ENCODE measurements around the gene SLC66A3.
"Not testable (repeated sequence)": the region's sequence is repeated elsewhere in the genome, so short reads cannot be mapped to it uniquely, and the experiment has no call there.

SLC66A3 gene

GRCh38 chr2:11165046-11165445 lies 9.8 kb downstream of the SLC66A3 start:
- not testable (repeated sequence) for DNase-seq

DNA sequence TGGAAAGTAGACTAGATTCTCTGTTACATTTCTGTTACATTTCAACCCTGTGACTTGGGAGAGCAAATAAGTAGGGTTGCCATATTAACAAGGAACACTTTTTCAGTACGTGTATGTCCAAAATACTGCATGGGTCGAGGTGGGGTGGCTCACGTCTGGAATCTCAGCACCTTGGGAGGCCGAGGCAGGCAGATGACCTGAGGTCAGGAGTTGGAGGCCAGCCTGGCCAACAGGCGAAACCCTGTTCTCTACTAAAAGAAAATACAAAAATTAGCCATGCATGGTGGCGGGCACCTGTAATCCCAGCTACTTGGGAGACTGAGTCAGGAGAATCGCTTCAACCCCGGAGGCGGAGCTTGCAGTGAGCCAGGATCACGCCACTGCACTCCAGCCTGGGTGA lies 11.2 kb downstream of the SLC66A3 start:
- DNase-seq: no peak

DNA sequence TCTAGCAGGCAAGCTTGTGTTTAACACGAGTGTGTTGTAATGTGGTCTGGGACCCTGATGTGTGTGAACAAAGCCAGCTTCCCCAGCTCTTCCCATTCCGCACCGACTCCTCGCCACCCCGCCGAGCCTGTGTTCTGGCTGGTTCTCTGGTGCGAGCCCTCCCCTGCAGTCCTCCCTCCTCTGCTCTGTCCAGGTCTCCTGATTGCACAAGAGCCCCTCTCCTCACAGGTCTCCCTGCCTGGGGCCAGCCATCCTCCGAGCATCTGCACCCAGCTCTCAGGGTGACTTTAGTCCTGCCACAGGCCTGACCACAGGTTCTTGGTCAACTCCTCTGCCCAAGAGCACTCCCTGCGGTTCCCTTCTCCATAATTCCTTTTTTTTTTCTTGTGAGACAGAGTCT lies 13.2 kb downstream of the SLC66A3 start:
- DNase-seq: no peak

DNA sequence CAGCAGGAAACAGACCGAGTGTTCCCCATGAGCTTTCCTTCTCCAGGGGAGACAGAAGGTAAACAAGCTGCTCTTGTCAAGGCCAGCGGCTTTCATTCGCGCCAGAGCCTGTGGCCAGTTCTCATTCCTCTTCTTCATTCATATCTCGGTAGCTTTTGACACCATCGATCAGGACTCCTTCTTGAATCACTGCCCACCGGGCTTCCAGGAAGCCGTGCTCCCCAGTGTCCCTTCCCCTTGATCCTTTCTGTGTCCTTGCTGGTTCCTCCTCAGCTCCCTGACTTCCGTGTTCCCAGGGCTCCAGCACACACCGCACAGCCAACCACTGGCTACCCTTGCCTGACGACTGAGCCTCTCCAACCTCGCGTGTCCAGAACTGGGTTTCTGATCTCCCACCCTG lies 14.1 kb downstream of the SLC66A3 start:
- no peak for DNase-seq

DNA sequence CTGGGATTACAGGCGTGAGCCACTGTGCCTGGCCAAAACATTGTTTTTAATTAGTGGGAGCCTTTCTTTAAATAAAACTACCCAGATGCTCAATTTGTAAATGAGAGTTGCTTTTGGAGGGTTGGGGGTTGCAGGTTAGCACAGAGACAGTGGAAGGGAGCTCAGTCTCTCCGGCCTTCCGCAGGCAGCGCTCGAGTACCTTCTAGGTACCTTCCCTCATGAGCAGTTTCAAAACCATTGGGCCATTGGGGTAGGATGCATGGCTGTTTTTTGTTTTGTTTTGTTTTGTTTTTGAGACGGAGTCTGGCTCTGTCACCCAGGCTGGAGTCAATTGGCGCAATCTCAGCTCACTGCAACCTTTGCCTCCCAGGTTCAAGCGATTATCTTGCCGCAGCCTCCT lies 19.0 kb downstream of the SLC66A3 start:
- no peak for DNase-seq

GRCh38 chr2:11175293-11175795 lies 20.1 kb downstream of the SLC66A3 start:
- DNase-seq: no peak

GRCh38 chr2:11177871-11178690 lies 22.8 kb downstream of the SLC66A3 start:
- no peak for DNase-seq

DNA sequence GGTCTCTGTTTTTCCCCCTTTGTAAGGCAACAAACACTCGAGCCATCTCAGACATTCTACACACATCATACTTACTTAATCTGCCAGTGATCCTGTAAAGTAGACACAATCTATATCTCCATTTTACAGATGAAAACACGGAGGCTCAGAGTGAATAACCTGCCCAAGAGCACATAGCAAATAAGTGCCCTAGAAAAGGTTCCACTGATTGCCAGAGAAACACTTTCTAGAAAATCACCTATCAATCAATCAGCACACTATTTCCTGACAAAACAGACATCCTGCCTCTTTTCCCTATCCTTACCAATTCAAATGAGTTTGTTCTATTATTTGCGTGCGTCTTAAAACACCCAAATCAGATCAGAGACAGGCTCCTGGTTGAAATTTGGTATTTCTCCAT lies 23.9 kb downstream of the SLC66A3 start:
- DNase-seq: no peak

DNA sequence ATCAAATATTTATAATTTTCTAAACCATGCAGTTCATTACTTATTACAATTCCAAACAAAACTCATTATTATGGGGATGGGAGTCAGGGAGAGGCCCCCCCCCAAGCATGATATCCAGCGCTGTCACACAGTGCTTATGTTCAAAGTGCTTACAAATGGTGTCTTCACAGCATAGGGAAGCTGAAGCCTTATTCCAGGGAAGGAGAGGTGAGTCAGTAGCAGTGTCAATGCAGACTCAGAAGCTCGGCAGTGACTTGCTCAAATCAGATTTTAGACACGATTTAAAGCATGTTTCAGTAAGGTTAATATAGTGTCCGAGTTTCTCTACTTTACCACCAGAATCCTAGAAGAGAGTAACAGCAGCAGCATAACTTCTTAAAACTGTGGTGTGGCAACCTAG lies 24.6 kb downstream of the SLC66A3 start:
- no peak for DNase-seq

- DNase-seq: no peak
Observed at GRCh38 chr2:11180653-11181052, 25.4 kb downstream of the SLC66A3 start.

DNA sequence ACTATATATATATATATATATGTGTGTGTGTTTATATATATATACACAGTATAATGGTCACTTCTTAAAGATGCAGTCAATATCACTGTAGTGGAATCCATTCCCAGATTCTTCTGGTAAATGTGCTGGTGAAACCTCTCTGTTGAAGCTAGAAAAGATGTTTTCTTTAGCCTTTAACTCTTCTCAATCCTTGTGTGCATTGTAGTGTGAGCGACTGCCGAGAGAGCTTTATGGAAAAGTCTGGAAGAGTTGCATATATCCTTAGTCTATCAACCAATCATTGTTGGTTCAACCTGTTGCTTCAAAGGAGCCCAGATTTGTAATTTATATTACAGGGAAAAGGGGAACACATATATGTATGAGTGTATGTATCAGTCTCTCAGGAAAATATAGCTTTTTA lies 27.7 kb downstream of the SLC66A3 start:
- no peak for DNase-seq

DNA sequence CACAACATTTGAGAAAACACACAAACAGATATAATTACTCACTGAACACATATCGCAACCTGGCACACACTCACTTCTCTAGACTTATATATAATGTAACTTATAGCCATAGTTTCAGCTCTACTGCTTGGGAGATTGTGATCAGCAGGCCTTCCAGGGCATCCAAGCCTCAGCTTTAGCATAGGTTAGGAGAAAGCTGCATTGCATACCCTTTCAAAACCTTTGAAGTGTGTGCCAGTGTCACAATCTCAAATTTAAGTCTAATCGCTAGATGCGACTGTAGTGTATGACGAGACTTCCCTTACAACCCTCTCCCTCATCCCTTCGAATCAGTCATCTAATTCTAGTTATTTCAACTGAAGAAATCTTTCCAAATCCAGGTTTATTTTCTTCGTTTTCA lies 30.9 kb downstream of the SLC66A3 start:
- no peak for DNase-seq

GRCh38 chr2:11187083-11187619 lies 31.9 kb downstream of the SLC66A3 start:
- no peak for DNase-seq

GRCh38 chr2:11187731-11188130 lies 32.5 kb downstream of the SLC66A3 start:
- DNase-seq: no peak

- DNase-seq: no peak
Observed at GRCh38 chr2:11196246-11196645, 41.0 kb downstream of the SLC66A3 start.

DNA sequence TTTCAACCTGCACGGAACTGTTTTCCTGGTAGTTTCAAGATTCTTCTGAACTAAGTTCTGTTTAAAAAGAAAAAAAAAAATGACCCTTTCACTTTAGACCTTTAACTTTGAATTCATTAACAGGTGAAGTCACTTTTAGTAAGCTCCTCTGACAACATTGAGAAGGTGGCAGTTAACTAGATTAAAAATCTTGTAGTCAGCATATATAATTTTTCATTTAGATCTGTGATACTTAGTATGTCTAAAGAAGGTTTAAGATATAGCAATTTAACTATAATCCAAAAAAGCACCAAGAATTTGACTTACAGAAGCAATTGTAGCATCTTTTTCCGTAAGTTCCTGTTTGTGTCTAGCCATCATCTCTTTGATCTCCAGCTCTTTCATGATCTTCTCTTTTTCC lies 45.4 kb downstream of the SLC66A3 start:
- DNase-seq: no peak

DNA sequence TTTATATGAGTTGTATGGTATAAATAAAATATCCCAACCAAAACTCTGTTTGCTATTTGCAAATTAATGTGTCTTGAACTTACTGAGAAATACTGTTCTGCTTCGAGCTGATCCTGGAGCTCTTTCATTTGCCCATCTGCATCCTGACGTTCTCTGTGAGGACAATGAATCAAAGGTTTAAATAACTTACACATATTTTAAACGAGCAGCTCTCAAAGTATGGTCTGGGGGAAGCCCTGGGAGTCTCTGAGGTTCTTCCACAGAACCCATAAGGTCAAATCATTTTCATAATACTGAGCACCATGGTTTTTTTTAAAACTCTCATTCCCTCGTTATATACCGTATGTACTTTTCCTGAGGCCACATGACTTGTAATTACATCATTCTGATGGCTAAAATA lies 46.7 kb downstream of the SLC66A3 start:
- DNase-seq: no peak

GRCh38 chr2:11203480-11203879 lies 48.2 kb downstream of the SLC66A3 start:
- DNase-seq: no peak

- no peak for DNase-seq
Observed at GRCh38 chr2:11208083-11208482, 52.8 kb downstream of the SLC66A3 start.

DNA sequence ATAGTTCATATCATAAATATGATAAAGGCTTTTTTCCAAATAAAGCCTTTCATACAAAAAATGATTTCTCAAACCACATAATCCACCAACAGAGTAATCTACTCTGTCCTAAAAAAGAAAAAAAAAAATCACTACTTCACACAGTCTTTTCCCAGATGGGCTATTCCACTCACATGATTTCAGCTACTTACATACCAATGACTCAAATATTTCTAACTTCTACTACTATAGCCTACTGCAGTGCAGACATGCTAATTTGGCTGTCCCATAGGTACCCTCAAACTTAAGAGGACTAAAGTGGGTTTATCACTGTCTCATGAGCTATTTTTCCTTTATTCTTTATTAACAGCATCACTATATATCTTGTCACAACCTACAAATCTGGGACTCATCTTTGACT lies 57.4 kb downstream of the SLC66A3 start:
- no peak for DNase-seq

DNA sequence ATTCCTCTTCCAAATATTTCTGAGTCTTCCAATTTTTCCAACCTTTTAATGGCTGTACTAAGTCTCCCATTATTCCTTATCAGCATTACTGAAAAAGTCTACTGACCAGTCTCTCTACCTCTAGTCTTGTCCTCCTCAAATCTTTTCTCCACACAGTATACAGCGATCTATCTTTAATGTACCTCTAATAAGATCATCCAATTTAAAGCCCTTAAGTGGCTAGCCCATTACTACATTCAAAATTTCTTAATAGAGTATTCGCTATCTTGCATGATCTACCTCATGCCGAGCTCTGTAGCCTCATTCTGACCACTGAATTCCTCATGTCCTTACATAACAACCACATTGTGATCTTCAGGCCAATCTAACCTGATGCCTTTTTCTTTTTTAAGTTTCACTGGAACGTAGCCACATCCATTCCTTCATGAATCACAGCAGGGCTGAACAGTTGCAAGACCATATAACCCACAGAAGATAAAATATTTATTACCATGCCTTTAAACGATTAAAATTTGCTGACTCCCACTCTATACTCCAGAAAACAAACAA lies 57.9 kb downstream of the SLC66A3 start:
- DNase-seq: no peak

DNA sequence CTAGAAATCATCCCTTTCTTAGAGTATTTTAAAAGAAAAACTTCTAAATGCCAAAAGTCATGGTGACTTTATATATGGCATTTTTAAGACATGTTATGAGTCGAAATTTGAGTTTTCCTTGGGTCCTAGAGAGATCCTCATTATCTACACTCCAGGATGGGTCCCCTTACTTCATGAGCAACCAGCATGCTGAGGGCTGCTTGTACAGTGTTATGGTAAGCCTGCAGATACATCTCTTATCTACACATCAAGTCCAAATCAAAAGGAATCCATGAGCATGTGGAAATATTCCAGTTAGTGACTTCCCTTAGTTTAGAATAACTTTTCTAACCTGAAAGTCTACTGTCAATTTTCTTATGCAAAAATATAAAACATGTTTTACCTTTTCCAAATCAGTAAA lies 58.7 kb downstream of the SLC66A3 start:
- DNase-seq: no peak

DNA sequence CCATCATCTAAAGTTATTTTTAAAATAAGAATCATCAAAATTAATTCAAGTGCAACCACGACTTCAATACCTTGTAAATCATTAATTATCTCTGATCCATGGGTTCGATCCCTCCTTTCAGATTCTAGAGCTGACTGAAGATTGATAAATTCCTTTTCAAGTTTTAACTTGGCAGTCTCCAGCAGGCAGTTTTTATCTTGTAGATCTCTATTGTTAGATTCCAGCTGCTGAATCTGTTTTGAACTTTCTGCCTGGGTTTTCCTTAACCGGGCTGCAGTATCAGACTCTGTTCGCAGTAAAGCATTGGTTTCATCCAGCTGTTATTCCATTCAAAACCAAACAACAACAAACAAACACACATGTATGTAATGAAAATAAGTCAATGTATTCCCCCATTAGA lies 59.5 kb downstream of the SLC66A3 start:
- no peak for DNase-seq

DNA sequence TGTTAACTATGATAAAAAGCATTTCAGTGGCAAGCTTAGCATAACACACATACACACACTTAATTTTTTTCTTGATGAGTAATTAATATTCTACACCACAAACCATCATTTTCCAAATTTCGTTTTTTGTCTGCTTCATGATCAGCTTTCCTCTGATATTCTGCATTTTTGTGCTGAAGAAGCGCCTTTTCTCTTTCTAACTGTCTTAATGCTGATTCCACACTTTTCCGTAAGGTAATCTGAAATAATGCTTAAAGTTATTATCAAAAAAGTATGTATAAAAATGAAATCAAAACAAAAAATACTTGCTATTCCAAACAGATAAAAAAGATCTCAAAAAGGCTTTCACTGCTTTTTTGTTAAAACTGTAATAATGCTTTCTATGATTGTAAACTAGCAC lies 60.1 kb downstream of the SLC66A3 start:
- no peak for DNase-seq
